ENCODE data around the gene MCC.

GRCh38 chr5:113095831-113096230 is 392.4 kb downstream of the MCC start:
- TF ChIP-seq EZH2 (IDR thresholded peaks at IDR 0.05; ENCODE audit: insufficient read depth, poor library complexity, severe bottlenecking): no peak
- no peak for TF ChIP-seq EZH2phosphoT487 (IDR thresholded peaks at IDR 0.05; ENCODE audit: insufficient read depth, low read depth)
